Measurements from ENCODE around the gene BCL2.

DNA sequence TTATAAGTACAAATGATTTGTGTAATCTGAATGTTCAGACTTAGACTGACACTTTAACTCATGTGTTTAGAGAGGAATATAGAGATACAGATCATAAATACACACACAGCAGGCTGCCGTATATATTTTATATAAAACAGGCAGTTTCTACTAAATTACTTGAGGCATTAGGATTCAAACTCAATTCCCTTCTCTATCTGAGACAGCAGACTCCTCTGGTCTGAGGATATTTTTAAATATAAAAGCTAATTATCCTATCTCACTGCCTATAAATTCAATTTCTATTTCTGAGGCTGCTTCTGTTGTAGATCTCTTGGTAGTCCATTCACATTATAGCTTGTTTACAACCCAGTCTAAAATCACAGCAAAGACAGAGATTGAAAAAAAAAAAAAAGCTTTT, 46.9 kb downstream of the BCL2 start:
- TF ChIP-seq, protein P1, sequence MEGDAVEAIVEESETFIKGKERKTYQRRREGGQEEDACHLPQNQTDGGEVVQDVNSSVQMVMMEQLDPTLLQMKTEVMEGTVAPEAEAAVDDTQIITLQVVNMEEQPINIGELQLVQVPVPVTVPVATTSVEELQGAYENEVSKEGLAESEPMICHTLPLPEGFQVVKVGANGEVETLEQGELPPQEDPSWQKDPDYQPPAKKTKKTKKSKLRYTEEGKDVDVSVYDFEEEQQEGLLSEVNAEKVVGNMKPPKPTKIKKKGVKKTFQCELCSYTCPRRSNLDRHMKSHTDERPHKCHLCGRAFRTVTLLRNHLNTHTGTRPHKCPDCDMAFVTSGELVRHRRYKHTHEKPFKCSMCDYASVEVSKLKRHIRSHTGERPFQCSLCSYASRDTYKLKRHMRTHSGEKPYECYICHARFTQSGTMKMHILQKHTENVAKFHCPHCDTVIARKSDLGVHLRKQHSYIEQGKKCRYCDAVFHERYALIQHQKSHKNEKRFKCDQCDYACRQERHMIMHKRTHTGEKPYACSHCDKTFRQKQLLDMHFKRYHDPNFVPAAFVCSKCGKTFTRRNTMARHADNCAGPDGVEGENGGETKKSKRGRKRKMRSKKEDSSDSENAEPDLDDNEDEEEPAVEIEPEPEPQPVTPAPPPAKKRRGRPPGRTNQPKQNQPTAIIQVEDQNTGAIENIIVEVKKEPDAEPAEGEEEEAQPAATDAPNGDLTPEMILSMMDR (IDR thresholded peaks at IDR 0.05) = no peak
- TF ChIP-seq POLR2A (IDR thresholded peaks at IDR 0.05) = no peak

All from Peyer's patch (tissue), 4 donors.